Common myeloid progenitor, CD34-positive (primary cell): Measurements from ENCODE around the gene PRKACB.
A peak's percentile ranks its signal among the peaks of the same experiment; 100 is the strongest.
"Not testable (repeated sequence)": the region's sequence is repeated elsewhere in the genome, so short reads cannot be mapped to it uniquely, and the experiment has no call there.

Experiments
- CTCF ChIA-PET: fragments of 350-600 bp; sonication (Branson Sonifier 250); formaldehyde crosslinking; loops from one replicate; lab custom pipeline; 2021; ENCODE audit warnings: antibody characterized with exemption; lab: Charles Lee
- POLR2A ChIA-PET: fragments of 350-600 bp; sonication (Branson Sonifier 250); formaldehyde crosslinking; loops from one replicate; lab custom pipeline; 2021; ENCODE audit warnings: antibody characterized with exemption; lab: Charles Lee
- DNase-seq, 3 donors: peaks; one replicate each; pipeline versions ENCODE4 v3.0.0 to v3.0.0-alpha.2; 2013
- H3K27ac ChIP-seq, 2 experiments: 1 replicate in 1 of 2; 2 replicates in 1 of 2; pipeline ENCODE4 v1.7.0; 2013; ENCODE audit warnings: inconsistent platforms in 2 of 2, low read length in 2 of 2, mild to moderate bottlenecking in 2 of 2, low read depth in 1 of 2, moderate library complexity in 1 of 2; ENCODE audit not compliant: severe bottlenecking in 2 of 2, insufficient read depth in 1 of 2, poor library complexity in 1 of 2
- H3K27me3 ChIP-seq, 5 experiments: replicated peaks in 2 of 5; 1 replicate in 3 of 5; 2 replicates in 2 of 5; pipeline versions ENCODE4 v1.6.1 to v1.7.0; 2013; ENCODE audit warnings: low read length in 4 of 5, mild to moderate bottlenecking in 2 of 5, moderate library complexity in 2 of 5, inconsistent platforms in 1 of 5; ENCODE audit not compliant: insufficient read depth in 5 of 5, control insufficient read depth in 4 of 5
- H3K36me3 ChIP-seq, 4 experiments: 1 replicate in 2 of 4; 2 replicates in 2 of 4; pipeline versions ENCODE4 v1.6.1 to v1.7.0; 2013; ENCODE audit warnings: low read length in 3 of 4, control low read depth in 1 of 4, mild to moderate bottlenecking in 1 of 4; ENCODE audit not compliant: control insufficient read depth in 4 of 4, insufficient read depth in 4 of 4
- H3K4me1 ChIP-seq, 4 experiments: 1 replicate in 3 of 4; 2 replicates in 1 of 4; pipeline versions ENCODE4 v1.6.1 to v1.7.1; 2013; ENCODE audit warnings: low read length in 3 of 4, mild to moderate bottlenecking in 3 of 4, control low read depth in 1 of 4, inconsistent platforms in 1 of 4, moderate library complexity in 1 of 4; ENCODE audit not compliant: control insufficient read depth in 4 of 4, insufficient read depth in 4 of 4; ENCODE audit errors: control extremely low read depth in 1 of 4
- H3K4me3 ChIP-seq, 7 experiments: 1 replicate in 4 of 7; 2 replicates in 3 of 7; pipeline versions ENCODE4 v1.5.1 to v1.7.0; 2013; ENCODE audit warnings: mild to moderate bottlenecking in 7 of 7, low read length in 6 of 7, moderate library complexity in 6 of 7, inconsistent platforms in 2 of 7, low read depth in 2 of 7, control low read depth in 1 of 7; ENCODE audit not compliant: insufficient read depth in 4 of 7, control insufficient read depth in 1 of 7; ENCODE audit errors: extremely low read depth in 1 of 7
- H3K9me3 ChIP-seq, 5 experiments: 1 replicate in 4 of 5; 2 replicates in 1 of 5; pipeline versions ENCODE4 v1.6.1 to v1.7.1; 2013; ENCODE audit warnings: low read length in 4 of 5, mild to moderate bottlenecking in 2 of 5, inconsistent platforms in 1 of 5, low read depth in 1 of 5, moderate library complexity in 1 of 5; ENCODE audit not compliant: control insufficient read depth in 4 of 5, insufficient read depth in 2 of 5; ENCODE audit errors: control extremely low read depth in 1 of 5
- WGBS: methylation state at CpG from one replicate; pipeline ENCODE4 v1.1.5; 2013; ENCODE audit not compliant: insufficient coverage; 5-methylcytosine and 5-hydroxymethylcytosine counted together

The PRKACB gene

GRCh38 chr1:84225646-84226045 lies 81.6 kb downstream of the PRKACB start:
- CTCF ChIA-PET = interaction anchor here (0.9 to 1.0 kb wide), 2 partner anchors 9 to 13 kb away, joined by 3 to 4 read pairs; no protein-coding TSS in a partner anchor
- DNase-seq = peak; percentile 26 to 86 (median 78)
- POLR2A ChIA-PET = no interaction called here
- Histone ChIP-seq H3K27me3 (no peaks in the 10 kb centered on the region), H3K4me3 (peak overlapping the region in 1 of 7 experiments; percentile 1), H3K9me3 (peaks cover 0 to 17% (median 6%) of the 10 kb centered on the region in 5 experiments), H3K36me3 (peaks cover 0 to 54% (median 20%) of the 10 kb centered on the region in 4 experiments), H3K27ac (peak overlapping the region; percentile 16 to 22), H3K4me1 (peaks cover 0 to 17% (median 9%) of the 10 kb centered on the region in 4 experiments)
- 63% methylated on average over 1 of the region's 1 CpG for WGBS

- CTCF ChIA-PET, DNase-seq, H3K9me3 ChIP-seq, H3K27ac ChIP-seq, H3K27me3 ChIP-seq, H3K4me3 ChIP-seq, H3K4me1 ChIP-seq, POLR2A ChIA-PET: not testable (repeated sequence)
- WGBS = no CpG with 5 or more reads among the region's 3 CpGs
- peaks cover 8 to 36% (median 23%) of the 10 kb centered on the region in 4 experiments for H3K36me3 ChIP-seq
Measured at GRCh38 chr1:84232676-84233075, 88.6 kb downstream of the PRKACB start.

GRCh38 chr1:84236256-84236655 lies 92.2 kb downstream of the PRKACB start:
- WGBS = 50% methylated on average over 1 of the region's 2 CpGs
- peaks cover 0 to 4% (median 2%) of the 10 kb centered on the region in 4 experiments for H3K4me1 ChIP-seq
- H3K9me3 ChIP-seq = peaks cover 0 to 5% (median 5%) of the 10 kb centered on the region in 5 experiments
- H3K27me3 ChIP-seq = no peaks in the 10 kb centered on the region
- ChIA-PET POLR2A (no interaction called here), CTCF (interaction anchor here (0.9 kb wide), 1 partner anchor 78 kb away, joined by 3 read pairs; no protein-coding TSS in a partner anchor)
- no peak overlapping the region for H3K4me3 ChIP-seq
- H3K36me3 ChIP-seq = peaks cover 20 to 46% (median 34%) of the 10 kb centered on the region in 4 experiments
- peak in 2 of 3 donors; percentile 54 to 66 for DNase-seq
- no peak overlapping the region for H3K27ac ChIP-seq

- H3K27me3 ChIP-seq = no peaks in the 10 kb centered on the region
- CTCF ChIA-PET = no interaction called here
- DNase-seq = peak in 2 of 3 donors; percentile 41 to 63
- no peak overlapping the region for H3K27ac ChIP-seq
- peaks cover 0 to 6% (median 3%) of the 10 kb centered on the region in 5 experiments for H3K9me3 ChIP-seq
- POLR2A ChIA-PET = no interaction called here
- peaks cover 0 to 27% (median 6%) of the 10 kb centered on the region in 4 experiments for H3K4me1 ChIP-seq
- no peak overlapping the region for H3K4me3 ChIP-seq
- no CpG with 5 or more reads among the region's 3 CpGs for WGBS
- H3K36me3 ChIP-seq = peaks cover 6 to 27% (median 17%) of the 10 kb centered on the region in 4 experiments
Measured at GRCh38 chr1:84242641-84243040, 98.6 kb downstream of the PRKACB start.

- peaks cover 0 to 28% (median 6%) of the 10 kb centered on the region in 4 experiments for H3K4me1 ChIP-seq
- H3K27me3 ChIP-seq = no peaks in the 10 kb centered on the region
- H3K36me3 ChIP-seq = peaks cover 0 to 6% (median 1%) of the 10 kb centered on the region in 4 experiments
- H3K4me3 ChIP-seq = peak overlapping the region in 3 of 7 experiments; percentile 37 to 75 (median 54)
- CTCF ChIA-PET = interaction anchor here (1.0 to 1.4 kb wide), 5 partner anchors 9 to 188 kb away, joined by 4 to 5 read pairs (median 5); no protein-coding TSS in a partner anchor
- WGBS = 0% methylated on average over 2 of the region's 3 CpGs
- H3K27ac ChIP-seq = peak overlapping the region; percentile 85 to 93
- DNase-seq = peak; percentile 91 to 97 (median 94)
- POLR2A ChIA-PET = interaction anchor here (0.9 to 1.4 kb wide), 2 partner anchors 100 to 101 kb away, joined by 3 read pairs; partner anchors contain the start of gene PRKACB
- H3K9me3 ChIP-seq = peaks cover 0 to 8% (median 1%) of the 10 kb centered on the region in 5 experiments
Measured at GRCh38 chr1:84245563-84245962, 101.5 kb downstream of the PRKACB start.

GRCh38 chr1:84246213-84246612 lies 102.1 kb downstream of the PRKACB start:
- Histone ChIP-seq H3K36me3 (peaks cover 0 to 4% (median 0%) of the 10 kb centered on the region in 4 experiments), H3K9me3 (peaks cover 0 to 9% (median under 1%) of the 10 kb centered on the region in 5 experiments), H3K27me3 (no peaks in the 10 kb centered on the region), H3K4me1 (peaks cover 0 to 28% (median 6%) of the 10 kb centered on the region in 4 experiments), H3K27ac (peak overlapping the region; percentile 85 to 93), H3K4me3 (peak overlapping the region in 5 of 7 experiments; percentile 24 to 75 (median 40))
- ChIA-PET POLR2A (interaction anchor here (0.9 to 1.6 kb wide), 3 partner anchors 11 to 102 kb away, joined by 3 to 4 read pairs (median 3); partner anchors contain the start of gene PRKACB), CTCF (interaction anchor here (1.0 to 1.4 kb wide), 5 partner anchors 8 to 187 kb away, joined by 4 to 5 read pairs (median 5); no protein-coding TSS in a partner anchor)
- DNase-seq = peak; percentile 51 to 89 (median 81)
- WGBS = 4% methylated on average over 4 of the region's 4 CpGs
